ENCODE measurements around the gene DGKI. TPM values are rescaled to one million over a fixed set of nuclear protein-coding genes. Genes with fewer than 3 reads are reported as not detected.

The DGKI gene
- total and polyA plus RNA-seq, 4 donors: 0.03 to 1.5 (median 0.33) TPM

DNA sequence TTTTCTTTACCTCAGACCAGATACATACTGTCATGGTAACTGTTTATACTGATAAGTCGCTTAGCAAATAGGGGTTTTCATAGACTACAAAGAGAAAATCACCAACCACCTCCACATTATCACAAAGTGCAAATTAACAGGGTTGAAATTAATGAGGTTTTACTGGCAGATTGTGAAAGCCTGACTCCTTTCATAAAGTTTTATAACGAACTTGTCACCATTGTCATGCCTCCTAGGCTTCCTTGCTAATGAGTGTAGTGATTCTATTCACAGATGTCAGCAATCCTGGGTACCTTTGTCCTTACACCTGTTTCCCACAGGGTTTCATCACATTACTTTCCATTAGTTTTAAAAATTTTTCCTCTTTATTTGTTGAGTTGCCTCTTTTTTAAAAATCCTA, 361.0 kb downstream of the DGKI start:
- ATAC-seq (ENCODE audit: insufficient read depth, low FRiP score) (no peak), DNase-seq (no peak)
- H3K4me1 ChIP-seq (ENCODE audit: control insufficient read depth in 5 of 5, insufficient read depth in 5 of 5, low read length in 5 of 5): no peaks in the 10 kb centered on the region
- no peaks in the 10 kb centered on the region for H3K36me3 ChIP-seq (ENCODE audit: control insufficient read depth in 4 of 4, insufficient read depth in 4 of 4, low read length in 4 of 4)
- no peaks in the 10 kb centered on the region for H3K27me3 ChIP-seq (ENCODE audit: control insufficient read depth in 3 of 3, insufficient read depth in 3 of 3, low read length in 2 of 3)
- no peaks in the 10 kb centered on the region for H3K9me3 ChIP-seq (ENCODE audit: control insufficient read depth in 4 of 4, insufficient read depth in 3 of 4, low read length in 3 of 4)
- no peak overlapping the region for H3K4me3 ChIP-seq
- 65 to 67% methylated on average over 2 of the region's 2 CpGs for WGBS, 2 donors
- no peak overlapping the region for H3K9ac ChIP-seq (ENCODE audit: insufficient read depth in 1 of 2, low read length in 2 of 2)
- TF ChIP-seq, protein P1, sequence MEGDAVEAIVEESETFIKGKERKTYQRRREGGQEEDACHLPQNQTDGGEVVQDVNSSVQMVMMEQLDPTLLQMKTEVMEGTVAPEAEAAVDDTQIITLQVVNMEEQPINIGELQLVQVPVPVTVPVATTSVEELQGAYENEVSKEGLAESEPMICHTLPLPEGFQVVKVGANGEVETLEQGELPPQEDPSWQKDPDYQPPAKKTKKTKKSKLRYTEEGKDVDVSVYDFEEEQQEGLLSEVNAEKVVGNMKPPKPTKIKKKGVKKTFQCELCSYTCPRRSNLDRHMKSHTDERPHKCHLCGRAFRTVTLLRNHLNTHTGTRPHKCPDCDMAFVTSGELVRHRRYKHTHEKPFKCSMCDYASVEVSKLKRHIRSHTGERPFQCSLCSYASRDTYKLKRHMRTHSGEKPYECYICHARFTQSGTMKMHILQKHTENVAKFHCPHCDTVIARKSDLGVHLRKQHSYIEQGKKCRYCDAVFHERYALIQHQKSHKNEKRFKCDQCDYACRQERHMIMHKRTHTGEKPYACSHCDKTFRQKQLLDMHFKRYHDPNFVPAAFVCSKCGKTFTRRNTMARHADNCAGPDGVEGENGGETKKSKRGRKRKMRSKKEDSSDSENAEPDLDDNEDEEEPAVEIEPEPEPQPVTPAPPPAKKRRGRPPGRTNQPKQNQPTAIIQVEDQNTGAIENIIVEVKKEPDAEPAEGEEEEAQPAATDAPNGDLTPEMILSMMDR (IDR thresholded peaks at IDR 0.05; ENCODE audit: control extremely low read depth, extremely low read depth): no peak
- no peak overlapping the region for H3K27ac ChIP-seq (ENCODE audit: low read depth in 1 of 2, low read length in 1 of 2)

DNA sequence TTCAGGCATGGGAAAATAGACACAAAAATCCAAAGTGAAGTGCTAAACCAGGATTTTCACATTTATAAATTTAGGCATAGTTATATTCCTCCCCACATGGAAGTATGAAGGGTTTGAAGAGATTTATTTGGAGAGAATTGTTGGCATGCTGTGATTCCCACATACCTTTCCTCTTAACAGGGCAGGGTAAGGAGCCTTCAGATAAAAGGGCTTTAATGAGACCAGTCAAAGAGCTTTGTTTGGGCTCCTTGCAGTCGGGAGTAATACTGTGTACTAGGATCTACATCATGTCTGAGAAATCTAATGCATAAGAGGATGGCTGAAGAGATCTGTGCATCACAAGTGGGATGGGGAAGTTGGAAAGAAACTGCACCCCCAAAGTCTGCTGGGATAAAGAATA, 362.4 kb downstream of the DGKI start:
- Histone ChIP-seq H3K9me3 (ENCODE audit: control insufficient read depth in 4 of 4, insufficient read depth in 3 of 4, low read length in 3 of 4) (no peaks in the 10 kb centered on the region), H3K4me3 (no peak overlapping the region), H3K27ac (ENCODE audit: low read depth in 1 of 2, low read length in 1 of 2) (no peak overlapping the region), H3K4me1 (ENCODE audit: control insufficient read depth in 5 of 5, insufficient read depth in 5 of 5, low read length in 5 of 5) (no peaks in the 10 kb centered on the region), H3K9ac (ENCODE audit: insufficient read depth in 1 of 2, low read length in 2 of 2) (no peak overlapping the region), H3K27me3 (ENCODE audit: control insufficient read depth in 3 of 3, insufficient read depth in 3 of 3, low read length in 2 of 3) (no peaks in the 10 kb centered on the region), H3K36me3 (ENCODE audit: control insufficient read depth in 4 of 4, insufficient read depth in 4 of 4, low read length in 4 of 4) (no peaks in the 10 kb centered on the region)
- TF ChIP-seq, protein P1 (IDR thresholded peaks at IDR 0.05; ENCODE audit: control extremely low read depth, extremely low read depth): no peak
- 49 to 73% methylated on average over 1 of the region's 1 CpG for WGBS, 2 donors
- no peak for ATAC-seq (ENCODE audit: insufficient read depth, low FRiP score)
- DNase-seq: no peak

DNA sequence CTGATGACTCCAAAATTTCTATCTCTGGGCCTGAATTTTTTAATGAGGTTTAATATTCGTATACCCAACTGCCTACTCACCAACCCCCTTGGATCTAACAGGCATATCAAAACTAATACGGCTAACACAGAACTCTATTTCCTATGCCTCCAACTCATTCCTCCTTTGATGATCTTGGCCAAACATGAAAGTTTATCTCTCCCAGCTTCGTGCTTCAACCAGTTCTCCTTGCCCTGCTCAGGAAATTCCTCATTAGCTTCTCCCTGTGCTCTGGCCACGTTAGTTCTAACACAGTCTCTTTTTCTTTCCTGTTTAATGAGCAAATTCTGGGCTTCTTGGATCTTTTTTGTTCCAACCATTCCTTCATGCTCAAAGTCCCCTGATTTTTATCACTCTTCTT, 364.3 kb downstream of the DGKI start:
- no peak for DNase-seq
- no peak for ATAC-seq (ENCODE audit: insufficient read depth, low FRiP score)
- no peak overlapping the region for H3K9ac ChIP-seq (ENCODE audit: insufficient read depth in 1 of 2, low read length in 2 of 2)
- no peaks in the 10 kb centered on the region for H3K36me3 ChIP-seq (ENCODE audit: control insufficient read depth in 4 of 4, insufficient read depth in 4 of 4, low read length in 4 of 4)
- H3K27ac ChIP-seq (ENCODE audit: low read depth in 1 of 2, low read length in 1 of 2): no peak overlapping the region
- H3K27me3 ChIP-seq (ENCODE audit: control insufficient read depth in 3 of 3, insufficient read depth in 3 of 3, low read length in 2 of 3): no peaks in the 10 kb centered on the region
- H3K4me3 ChIP-seq: no peak overlapping the region
- H3K9me3 ChIP-seq (ENCODE audit: control insufficient read depth in 4 of 4, insufficient read depth in 3 of 4, low read length in 3 of 4): no peaks in the 10 kb centered on the region
- TF ChIP-seq, protein P1 (IDR thresholded peaks at IDR 0.05; ENCODE audit: control extremely low read depth, extremely low read depth): no peak
- 67 to 75% methylated on average over 4 of the region's 4 CpGs for WGBS, 2 donors
- no peaks in the 10 kb centered on the region for H3K4me1 ChIP-seq (ENCODE audit: control insufficient read depth in 5 of 5, insufficient read depth in 5 of 5, low read length in 5 of 5)

DNA sequence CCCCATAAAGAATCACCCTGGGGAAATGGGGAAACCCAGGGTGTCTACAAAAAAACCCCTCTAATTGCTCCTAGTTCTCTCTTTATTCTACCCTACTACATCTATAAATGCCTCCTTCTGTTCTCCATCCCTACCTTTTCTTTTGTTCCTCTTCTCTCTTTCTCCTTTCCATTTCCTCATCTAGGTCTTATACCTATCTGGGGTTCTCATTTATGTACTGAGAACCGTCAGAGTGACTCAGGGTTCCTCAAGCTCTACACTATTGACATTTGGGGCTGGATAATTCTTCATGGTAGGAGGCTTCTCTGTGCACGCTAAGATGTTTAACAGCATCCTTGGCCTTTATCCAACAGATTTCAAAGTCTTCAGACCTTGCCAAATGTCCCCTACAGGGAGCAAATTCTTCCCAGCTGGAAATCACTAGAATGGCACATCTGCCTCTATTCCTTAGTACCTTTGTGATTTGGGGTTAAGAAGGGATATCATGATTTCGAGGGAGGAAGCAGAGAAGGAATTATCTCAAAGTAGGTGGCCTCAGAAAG, 365.9 kb downstream of the DGKI start:
- DNase-seq: peak in 1 of 3 donors; percentile 0
- no peak for ATAC-seq (ENCODE audit: insufficient read depth, low FRiP score)
- WGBS, 2 donors: 58 to 81% methylated on average over 3 of the region's 3 CpGs
- H3K4me1 ChIP-seq (ENCODE audit: control insufficient read depth in 5 of 5, insufficient read depth in 5 of 5, low read length in 5 of 5): no peaks in the 10 kb centered on the region
- H3K9me3 ChIP-seq (ENCODE audit: control insufficient read depth in 4 of 4, insufficient read depth in 3 of 4, low read length in 3 of 4): no peaks in the 10 kb centered on the region
- no peaks in the 10 kb centered on the region for H3K27me3 ChIP-seq (ENCODE audit: control insufficient read depth in 3 of 3, insufficient read depth in 3 of 3, low read length in 2 of 3)
- H3K27ac ChIP-seq (ENCODE audit: low read depth in 1 of 2, low read length in 1 of 2): no peak overlapping the region
- H3K4me3 ChIP-seq: no peak overlapping the region
- no peak overlapping the region for H3K9ac ChIP-seq (ENCODE audit: insufficient read depth in 1 of 2, low read length in 2 of 2)
- TF ChIP-seq, protein P1 (IDR thresholded peaks at IDR 0.05; ENCODE audit: control extremely low read depth, extremely low read depth): no peak
- no peaks in the 10 kb centered on the region for H3K36me3 ChIP-seq (ENCODE audit: control insufficient read depth in 4 of 4, insufficient read depth in 4 of 4, low read length in 4 of 4)

Data from lung (tissue), 12 donors.